WI38 (cell line): ENCODE data around the gene TSPAN15.

Source experiments
- H3K4me3 ChIP-seq: 2 replicates; pipeline ENCODE4 v1.5.1; 2011; ENCODE audit warnings: low read depth, mild to moderate bottlenecking, control low read depth, low read length
- CTCF ChIP-seq: IDR thresholded peaks from 2 replicates; pipeline ENCODE4 v1.5.1; 2012; ENCODE audit warnings: low read depth, mild to moderate bottlenecking, control low read depth, low read length

The TSPAN15 gene

GRCh38 chr10:69472544-69472943 is 21.3 kb downstream of the TSPAN15 start:
- TF ChIP-seq CTCF: no peak
- H3K4me3 ChIP-seq: no peak overlapping the region

- TF ChIP-seq CTCF: no peak
- H3K4me3 ChIP-seq: no peak overlapping the region
Measured at GRCh38 chr10:69473304-69473990, 22.2 kb downstream of the TSPAN15 start.

- TF ChIP-seq CTCF: no peak
- H3K4me3 ChIP-seq: no peak overlapping the region
Measured at GRCh38 chr10:69474742-69475432, 23.6 kb downstream of the TSPAN15 start.

- TF ChIP-seq CTCF: no peak
- H3K4me3 ChIP-seq: no peak overlapping the region
Measured at GRCh38 chr10:69475433-69475830, 24.2 kb downstream of the TSPAN15 start.

GRCh38 chr10:69477968-69478597 is 26.8 kb downstream of the TSPAN15 start:
- no peak for TF ChIP-seq CTCF
- no peak overlapping the region for H3K4me3 ChIP-seq

- TF ChIP-seq CTCF: no peak
- no peak overlapping the region for H3K4me3 ChIP-seq
Measured at GRCh38 chr10:69479240-69480067, 28.2 kb downstream of the TSPAN15 start.
